SW480 (cell line): ENCODE data around the gene APPL2.
A peak's percentile ranks its signal among the peaks of the same experiment; 100 is the strongest.
"Not testable (repeated sequence)": the region's sequence is repeated elsewhere in the genome, so short reads cannot be mapped to it uniquely, and the experiment has no call there.

Source experiments
- DNase-seq: peaks from one replicate; pipeline ENCODE4 v3.0.0-alpha.2; 2016; ENCODE audit warnings: low spot score

The APPL2 gene

DNA sequence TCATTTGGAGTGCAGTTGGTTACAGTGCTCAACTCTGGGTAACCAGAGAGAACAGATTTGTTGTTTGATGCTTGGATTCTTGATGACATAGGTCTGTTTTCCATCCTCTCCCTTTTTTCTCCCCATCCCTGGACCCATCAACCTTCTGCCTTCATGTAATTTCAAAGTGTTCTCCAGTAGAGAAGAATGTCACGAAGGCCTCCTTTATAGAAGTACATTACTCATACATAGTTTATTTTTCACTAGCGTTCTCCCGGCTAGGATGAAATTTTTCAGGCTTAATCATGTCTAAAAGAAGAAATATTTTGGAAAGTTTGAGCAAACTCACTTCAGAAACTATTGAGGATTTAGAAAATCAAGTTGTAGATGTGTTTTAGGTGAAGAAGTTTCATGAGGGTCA lies 20.9 kb upstream of the APPL2 start:
- no peak for DNase-seq

DNA sequence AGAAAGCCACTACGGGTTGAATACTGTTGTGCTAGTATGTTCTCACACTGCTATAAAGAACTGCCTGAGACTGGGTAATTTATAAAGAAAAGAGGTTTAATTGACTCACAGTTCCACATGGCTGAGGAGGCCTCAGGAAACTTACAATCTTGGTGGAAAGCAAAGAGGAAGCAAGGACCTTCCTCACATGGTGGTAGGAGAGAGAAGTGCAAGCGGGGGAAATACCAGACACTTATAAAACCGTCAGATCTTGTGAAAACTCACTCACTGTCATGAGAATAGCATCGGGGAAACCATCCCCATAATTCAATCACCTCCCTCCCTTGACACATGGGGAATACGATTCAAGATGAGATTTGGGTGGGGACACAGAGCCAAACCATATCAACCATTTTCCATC lies 20.5 kb upstream of the APPL2 start:
- DNase-seq, result not testable (repeated sequence)

DNA sequence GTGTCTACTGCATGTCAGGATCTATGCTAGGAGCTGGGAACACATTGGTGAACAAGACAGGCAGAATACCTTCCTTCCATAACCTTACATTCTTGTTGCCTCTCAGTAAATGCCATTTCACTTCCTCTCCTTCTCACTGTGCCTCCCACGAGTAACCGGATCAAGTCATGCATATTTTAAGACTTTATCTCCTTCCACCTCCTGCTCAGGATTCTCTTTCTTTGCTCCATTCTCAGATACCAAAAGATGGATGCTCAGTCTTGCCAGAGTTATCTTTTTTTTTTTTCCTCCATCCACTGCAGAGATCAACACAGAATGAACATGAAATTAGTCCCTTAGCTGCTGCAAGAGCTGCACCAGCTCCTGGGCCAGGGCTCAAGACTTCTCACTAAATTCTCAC lies 20.0 kb upstream of the APPL2 start:
- DNase-seq, result no peak

DNA sequence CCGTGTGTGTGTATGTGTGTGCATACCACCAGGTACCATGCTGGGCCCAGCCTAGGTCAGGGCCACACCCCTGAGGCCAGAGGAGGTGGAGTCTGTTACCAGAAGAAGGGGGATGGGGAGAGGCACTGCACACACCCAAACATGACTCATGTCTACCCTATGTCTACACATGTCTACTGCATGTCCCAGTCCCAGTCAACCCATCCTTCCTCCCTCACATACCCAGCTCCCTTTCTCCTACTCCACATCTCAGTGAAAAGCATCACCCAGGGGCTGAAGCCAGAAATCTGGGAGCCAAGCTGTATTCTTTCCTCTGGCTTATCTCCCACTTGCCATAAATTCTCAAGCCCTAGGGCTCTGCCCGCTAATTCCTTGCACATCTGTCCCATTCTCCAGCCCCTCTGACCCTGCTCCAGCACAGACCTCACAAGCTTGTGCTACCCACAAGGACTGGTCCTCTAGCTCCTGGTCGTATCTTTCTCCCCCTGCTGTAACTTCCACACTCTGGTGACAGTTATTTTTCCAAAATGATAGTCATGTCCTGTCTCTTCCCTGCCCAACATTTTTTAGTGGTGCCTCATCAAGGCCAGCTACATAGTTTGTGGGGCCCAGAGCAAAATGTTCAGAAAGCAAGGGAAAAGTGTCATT lies 18.0 kb upstream of the APPL2 start:
- peak; percentile 70 for DNase-seq

DNA sequence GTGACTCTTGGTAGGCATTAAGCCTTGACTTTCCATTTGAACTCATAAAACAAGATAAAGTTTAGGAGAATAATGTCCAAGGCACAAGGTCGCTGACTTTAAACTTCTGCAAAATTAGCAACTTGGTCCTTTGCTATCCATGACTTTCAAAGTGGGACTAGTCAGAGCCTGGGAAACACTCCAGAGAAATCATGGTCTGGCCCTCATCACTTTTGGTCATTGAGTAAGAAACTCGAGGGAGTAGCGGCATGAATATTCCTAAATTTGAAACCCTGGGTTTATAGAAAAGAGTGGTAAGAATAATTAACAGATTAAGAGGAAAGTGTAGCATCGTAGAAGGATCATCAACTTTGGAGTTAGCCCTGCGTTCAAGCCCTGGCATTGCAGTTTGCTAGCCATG lies 16.9 kb upstream of the APPL2 start:
- no peak for DNase-seq

DNA sequence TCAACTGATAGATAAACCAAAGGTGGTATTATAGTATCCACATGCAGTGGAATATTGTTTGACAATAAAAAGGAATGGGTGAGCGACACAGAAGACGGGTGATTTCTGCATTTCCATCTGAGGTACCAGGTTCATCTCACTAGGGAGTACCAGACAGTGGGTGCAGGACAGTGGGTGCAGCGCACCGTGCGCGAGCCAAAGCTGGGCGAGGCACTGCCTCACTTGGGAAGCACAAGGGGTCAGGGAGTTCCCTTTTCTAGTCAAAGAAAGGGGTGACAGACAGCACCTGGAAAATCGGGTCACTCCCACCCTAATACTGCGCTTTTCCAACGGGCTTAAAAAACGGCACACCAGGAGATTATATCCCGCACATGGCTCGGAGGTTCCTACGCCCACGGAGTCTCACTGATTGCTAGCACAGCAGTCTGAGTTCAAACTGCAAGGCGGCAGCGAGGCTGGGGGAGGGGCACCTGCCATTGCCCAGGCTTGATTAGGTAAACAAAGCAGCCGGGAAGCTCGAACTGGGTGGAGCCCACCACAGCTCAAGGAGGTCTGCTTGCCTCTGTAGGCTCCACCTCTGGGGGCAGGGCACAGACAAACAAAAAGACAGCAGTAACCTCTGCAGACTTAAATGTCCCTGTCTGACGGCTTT lies 9.9 kb upstream of the APPL2 start:
- DNase-seq, result not testable (repeated sequence)

DNA sequence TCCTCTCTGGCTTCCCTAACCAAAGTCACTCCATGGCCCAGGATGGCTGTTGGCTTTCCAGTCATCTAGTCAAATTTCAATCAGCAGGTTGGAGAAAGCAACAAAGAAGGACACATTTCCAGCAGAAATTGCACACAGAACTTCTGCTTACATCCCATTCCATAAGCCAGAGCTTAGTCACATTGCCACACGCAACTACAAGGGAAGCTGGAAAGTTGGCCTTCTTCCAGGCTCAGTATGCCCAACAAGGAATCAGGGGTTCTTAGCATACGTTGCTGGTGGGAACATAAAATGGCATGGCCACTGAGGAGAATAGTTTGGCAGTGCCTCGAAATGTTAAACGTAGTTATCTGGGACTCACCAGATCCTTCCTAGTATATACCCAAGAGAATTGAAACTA lies 9.3 kb upstream of the APPL2 start:
- no peak for DNase-seq

DNA sequence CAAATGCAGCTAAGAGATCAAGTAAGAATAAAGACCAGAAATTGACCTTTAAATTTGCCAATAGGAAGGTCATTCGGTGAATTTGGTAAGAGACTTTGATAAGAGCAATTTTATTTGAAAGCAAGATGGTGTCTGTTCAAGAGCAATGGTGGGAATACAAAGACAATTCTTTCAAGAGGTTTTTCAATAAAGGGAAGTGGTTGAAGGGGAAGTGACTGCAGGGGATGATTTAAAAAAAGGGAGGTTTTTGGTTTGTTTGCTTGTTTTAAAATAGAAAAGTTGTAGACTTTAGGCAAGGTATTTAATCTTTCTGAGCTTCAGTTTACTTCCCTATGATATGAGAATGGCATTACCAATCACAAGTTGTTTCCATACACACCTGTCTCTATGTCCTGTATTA lies 4.3 kb upstream of the APPL2 start:
- DNase-seq, result no peak

DNA sequence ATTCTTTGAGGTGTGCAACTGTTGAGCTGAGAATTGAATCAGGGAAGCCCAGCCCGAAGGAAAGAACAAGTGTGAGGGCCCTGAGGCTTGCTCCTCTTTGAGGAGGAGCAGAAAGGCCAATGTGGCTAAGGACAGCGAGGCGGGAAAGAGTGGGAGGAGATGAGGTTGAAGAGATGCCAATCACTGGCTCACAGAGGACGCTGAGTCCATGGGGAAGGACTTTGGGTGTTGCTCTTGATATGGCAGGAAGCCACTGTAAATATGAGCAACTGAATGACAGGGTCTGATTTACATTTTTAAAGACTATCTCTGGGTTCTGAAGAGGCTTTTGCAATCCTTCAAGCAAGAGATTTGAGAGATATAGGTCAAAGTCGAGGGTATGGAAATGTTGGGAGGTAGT lies 3.3 kb upstream of the APPL2 start:
- no peak for DNase-seq

DNA sequence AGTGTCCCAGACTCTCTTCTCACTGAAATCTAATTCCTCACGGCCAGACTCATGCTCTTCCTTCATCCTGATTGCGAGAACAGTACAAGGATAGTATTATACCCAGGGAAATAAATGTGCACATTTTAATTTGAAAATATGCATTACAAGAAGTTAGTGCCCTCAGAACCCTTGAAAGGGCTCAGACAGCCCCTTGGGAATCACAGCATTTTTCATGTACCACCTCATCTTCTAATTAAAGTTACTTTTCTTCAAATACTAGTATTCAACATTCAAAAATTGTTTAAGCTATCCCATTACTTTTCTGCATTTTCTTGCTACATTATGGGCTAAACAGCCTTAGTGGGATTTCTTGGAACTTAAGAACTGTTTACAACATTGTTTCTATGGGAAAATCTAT lies 1.7 kb upstream of the APPL2 start:
- no peak for DNase-seq

DNA sequence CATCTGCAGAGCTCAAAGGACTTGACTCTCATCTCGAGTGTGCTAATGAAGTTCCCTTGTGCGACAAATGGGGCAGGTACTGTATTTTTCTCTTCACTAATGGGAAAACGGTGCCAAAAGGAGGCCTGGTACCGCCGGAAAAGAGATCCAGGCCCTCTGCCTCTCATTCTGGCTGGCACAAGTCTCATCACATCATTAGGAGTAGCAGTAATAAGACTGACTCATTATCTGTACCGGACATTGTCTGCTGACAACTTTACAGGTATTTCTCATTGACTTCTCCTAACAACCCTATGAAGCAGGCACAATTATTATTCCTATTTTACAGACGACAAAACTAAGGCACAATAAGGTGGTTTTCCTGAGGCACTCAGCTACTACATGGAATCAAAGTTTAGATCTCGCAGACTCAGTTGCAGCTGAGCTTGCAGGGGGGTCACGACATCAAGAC lies 668 bp downstream of the APPL2 start:
- DNase-seq, result peak; percentile 20

DNA sequence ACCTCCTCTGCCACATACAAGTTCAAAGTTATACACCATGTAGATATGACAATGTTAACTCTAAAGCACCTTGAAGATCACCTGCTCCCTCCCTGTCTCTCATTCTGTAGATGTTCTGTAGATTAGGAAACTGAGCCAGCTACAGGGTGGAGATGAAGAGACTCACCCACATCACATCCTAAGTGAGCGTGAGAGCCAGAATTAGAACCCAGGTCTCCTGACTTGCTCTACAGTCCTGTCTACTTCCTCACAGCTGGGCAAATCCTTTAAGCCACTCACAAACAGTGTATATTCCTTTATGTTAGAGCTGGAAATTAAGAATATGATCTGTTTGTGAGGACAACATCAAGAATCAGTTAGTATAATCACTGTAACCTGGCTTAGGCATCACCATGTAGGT lies 1.8 kb downstream of the APPL2 start:
- no peak for DNase-seq

DNA sequence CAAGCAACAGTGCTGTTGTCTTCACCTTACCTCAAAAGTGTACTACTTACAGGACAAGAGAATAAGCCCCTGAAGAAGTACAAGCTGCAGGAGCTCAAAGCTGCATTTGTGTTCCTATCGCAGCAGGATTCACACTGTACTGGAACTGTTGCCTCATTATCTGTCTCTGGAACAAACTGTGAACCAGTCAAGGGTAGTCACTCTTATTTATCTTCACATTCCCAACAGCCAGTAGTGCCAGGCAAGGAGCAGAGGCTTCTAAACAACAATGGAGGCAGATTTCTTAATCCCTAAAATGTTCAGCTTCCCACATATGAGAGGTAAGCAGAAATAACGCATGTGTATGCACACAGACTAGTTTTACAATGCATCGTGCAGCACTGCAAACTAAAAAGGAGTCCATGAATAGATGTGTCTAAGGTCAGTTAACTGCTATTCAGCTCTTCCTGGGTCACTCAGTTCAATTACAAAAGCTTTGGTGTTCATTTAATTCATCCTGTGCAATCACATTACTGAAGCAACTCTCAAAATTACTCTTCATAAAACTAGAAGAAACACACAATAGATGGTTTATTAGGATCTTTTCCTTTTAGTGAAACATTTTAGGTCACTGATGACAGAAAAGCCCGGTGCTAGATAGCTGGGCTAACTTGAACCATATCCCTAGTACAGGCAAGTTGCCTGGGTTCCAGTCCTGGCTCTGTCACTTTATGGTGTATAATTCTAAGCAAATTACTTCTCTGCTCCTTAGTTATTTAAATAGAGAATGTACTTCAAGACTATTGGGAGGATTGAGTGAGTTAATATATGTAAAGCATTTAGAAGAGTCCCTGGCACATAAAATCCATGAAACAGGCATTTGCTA lies 2.7 kb downstream of the APPL2 start:
- DNase-seq, result no peak

DNA sequence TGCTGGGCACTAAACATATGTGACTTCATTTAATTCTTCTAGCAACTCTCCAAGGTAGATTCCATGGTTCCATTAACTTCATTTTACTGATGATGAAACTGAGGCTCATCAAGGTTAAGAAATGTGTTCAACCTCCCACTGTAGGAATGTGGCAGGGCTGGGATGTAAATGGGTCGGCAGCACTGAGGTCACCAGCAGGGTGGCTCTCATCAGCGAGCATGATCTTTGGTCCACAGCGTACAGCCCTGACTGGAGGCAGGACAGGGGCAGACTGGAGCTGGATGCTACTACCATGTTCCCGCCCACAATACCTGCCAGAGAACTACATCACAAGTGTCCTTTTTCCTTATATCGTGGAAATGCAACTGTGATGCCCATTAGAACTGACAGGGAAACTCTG lies 4.6 kb downstream of the APPL2 start:
- DNase-seq, result no peak

DNA sequence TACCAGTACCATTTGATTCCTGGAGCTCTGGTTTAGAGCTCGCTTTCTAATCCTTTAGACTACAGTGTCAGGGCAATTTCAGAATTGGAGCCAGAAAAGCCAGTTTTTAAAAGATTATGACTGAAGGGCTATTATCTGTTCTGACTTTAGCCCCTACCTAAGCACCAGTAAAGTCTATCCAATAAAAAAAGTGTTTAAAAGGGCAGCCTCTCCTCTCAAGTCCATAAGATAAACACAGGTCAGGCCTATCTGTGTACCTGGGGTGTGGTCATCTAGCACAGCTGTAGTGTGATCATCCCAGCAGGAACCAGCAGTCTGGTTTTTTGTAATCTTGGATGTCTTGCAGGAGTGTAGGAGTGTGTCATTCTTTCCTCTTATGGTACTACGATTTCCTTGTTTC lies 6.6 kb downstream of the APPL2 start:
- DNase-seq, result no peak

DNA sequence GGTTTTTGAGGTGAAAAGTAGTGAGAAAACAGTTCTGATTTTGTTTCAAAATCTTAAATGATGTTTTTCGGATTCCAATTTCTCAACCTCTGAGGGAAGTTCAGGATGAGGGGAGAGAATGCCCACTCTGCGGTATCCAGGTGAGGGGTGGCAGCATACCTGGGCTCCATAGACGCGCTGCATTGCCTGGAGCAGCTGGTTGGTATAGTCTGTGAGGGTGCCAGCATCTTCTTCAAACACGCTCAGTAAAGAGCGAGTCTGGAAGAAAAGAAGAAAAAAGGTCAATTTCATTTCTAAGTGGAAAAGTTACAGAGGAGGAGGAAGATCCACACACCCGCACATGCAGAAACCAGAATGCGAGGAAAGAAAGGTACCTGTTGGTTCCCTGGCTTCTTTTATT lies 7.0 kb downstream of the APPL2 start:
- DNase-seq, result no peak

DNA sequence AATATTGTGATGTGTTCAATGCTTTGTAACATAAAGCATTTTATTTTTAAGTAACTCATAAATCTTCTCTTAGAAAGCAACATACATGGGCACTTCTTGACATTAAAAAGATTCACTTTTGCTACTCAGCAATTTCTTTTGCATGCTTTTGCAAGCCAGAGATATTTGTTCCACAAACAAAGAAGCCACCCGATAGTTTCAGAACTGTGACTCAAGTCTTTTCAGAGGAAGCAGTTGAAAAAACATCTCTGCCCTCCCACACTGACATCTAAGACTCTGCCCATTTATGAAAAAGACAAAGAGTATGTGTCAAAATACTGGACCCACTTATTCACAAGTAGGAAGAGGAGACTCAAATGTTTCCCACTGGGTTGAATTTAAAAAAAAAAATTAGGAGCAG lies 7.5 kb downstream of the APPL2 start:
- DNase-seq, result no peak

DNA sequence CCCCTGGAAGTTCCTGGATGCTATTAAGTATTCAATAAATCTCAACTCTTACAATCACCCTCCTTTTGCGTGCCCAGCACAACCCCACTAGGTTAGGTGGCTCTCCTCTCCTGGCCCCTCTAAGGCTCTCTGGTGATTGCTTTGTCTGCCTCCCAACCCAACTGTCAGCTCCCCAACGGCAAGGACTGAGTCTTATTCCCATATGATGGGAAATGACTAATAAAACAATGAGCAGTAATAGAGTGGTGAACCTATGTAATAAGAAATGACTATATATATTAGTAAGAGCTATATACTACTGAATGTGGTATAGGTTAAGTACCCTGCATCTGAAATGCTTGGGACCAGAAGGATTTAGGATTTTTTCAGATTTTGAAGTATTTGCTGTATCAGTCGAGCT lies 8.1 kb downstream of the APPL2 start:
- no peak for DNase-seq

DNA sequence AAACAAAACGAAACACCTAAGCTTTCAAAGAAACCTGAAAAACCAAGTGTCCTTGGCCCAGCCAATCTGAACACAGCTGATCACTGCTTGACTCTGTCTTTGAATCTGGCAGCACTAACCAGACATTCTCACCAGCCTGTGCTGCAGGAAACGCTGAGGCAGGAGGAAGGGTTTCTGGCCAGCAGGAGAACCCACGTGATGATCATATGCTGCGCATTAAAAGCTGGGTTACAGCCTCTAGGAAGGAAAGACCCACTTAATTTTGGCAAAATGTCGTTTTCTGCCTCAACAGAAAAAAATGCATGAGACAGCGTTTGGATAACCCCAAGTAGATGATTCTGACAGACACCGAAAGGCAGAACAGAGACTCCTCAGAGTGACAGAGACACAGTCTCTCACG lies 9.8 kb downstream of the APPL2 start:
- DNase-seq, result no peak

DNA sequence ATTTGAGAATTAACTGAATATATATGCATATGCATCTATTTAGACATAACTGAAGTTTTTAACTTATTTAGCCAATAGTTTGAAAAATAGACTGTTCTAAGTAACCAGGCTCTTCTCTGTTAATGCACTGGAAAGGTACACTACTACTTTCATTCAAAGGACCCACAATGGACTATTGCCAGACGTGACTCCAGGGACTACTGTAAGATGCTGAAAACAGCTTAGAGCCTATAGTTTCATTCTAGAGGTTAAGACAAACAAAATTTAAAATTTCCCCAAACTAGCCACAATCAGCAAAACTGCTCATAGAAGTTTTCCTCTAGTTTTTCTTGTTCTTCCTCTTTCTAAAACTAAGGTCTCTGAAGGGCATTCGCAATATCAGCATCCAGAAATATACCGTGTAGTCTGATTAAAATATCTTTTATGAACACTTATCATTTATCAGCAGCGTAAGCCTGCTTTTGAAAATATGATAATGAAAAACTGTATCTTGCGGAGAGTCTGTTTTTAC lies 10.4 kb downstream of the APPL2 start:
- no peak for DNase-seq

DNA sequence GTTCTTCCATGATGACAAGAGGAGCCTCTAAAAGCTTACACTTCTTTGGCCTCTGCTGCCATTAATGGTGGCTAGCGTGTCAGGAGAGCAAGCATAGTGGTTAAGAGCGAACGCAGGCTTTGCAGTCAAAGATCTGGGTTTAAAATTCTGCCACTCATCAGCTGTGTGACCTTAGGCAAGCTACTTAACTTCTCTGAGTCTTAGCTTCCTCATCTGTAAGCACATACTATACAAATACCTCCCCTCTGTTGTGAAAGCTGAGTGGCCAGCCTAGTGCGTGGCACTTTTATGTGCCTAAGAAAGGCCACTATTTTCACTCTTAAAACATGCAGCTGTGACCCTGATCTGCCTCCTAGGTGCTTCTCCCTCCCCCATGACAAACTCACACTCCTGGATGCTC lies 11.6 kb downstream of the APPL2 start:
- no peak for DNase-seq

DNA sequence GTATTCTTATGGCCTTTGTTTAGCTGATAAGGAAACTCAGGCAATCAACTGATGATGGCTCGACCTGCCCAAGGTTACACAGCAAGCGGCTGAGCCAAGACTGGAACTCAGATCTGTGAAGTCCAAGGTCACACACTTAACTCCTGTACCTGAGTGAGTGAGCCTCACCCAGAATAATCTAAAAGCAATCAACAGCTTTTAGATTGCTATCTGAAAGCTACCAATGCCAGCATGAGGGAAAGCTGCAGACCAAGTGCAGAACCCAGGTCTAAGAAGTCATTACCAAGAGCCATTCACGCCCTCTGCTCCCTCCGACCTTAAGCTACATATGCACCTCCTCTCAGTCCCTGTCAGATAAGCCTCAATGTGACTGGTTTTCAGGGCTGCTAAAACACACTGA lies 12.1 kb downstream of the APPL2 start:
- DNase-seq, result no peak

DNA sequence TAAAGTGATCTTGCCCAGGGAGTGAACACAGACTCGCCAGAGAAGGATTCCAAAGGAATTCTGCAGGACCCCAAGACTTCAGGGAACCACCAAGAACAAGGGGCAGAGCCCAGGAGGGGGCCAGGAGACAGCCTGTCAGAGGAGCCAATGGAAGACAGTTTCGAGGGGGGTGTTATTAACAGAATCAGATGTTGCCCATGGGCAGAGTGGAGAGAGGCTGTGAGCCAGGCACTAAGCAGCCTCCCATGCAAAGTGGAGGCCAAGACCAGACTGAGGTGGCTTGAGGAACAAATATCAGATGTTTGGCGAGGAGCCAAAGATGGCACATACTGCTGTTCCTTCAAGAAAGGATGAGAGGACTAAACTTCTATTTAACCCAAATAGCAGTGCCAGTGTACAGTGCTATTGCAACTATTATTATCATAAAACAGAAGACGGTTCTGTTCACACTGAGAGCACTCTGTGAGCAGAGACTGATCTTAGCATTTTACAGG lies 12.6 kb downstream of the APPL2 start:
- DNase-seq, result no peak
